Limb (tissue), 2 donors: ENCODE data around the gene CMIP.

Source experiments
- DNase-seq, 2 donors: peaks; one replicate each; pipeline ENCODE4 v3.0.0-alpha.2; 2016; ENCODE audit errors: extremely low spot score in 2 of 2

CMIP gene

DNA sequence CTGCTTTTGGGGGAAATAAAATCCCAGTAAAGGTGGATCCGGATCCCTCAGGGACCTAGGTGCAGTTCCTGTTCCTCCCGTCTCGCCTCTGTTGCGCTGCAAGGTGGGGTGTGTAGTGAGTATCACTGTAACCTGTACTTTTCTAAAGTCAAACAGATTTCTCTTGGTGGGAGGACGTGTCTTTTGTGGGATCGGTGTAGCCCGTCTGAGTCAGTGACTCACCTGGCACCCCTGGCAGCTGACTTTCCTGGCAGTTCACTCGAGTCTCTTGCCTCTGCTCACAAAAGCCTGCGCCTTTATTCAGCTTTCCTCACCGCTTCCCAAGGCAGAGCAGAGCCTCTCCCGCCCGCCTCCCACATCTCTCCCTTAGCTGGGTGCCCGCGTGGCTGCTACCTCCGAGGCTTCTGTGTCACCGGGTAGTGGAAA, 85.7 kb downstream of the CMIP start:
- DNase-seq: no peak

DNA sequence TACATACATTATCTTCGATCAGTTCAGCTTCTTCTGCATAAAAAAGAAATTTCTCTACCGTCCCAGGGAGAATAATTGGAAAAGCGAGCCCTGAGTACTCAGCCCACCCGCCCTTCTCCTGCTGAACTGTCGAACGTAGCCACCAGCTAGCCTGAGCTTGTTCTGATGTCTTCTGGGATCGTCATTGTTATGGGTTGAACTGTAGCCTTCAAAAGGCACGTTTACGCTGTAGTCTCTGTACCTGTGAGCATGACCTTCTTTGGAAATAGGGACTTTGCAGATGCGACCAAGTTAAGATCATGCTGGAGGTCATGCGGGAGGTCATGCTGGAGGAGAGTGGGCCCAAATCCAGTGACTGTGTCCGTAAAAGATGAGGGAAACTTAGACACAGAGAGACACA, 86.2 kb downstream of the CMIP start:
- DNase-seq: no peak

DNA sequence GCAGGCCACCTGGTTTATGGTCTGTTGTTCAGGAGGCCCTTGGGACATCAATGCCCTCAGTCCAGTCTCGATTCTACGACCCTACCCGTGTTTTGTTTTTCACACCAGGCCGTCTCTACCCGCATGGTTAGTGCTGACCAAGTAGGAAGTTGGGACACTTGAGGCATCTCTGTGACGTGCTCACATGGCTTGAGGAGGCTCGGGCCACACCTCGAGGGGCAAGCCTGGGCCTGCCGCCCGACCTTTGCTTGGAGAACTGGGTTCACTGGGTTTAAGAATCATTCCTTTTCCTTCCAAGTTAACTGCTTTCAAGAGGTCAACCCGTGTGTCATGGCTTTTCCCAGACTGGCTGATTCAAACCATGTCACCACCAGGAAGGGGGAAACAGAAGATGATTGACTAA, 86.8 kb downstream of the CMIP start:
- no peak for DNase-seq

DNA sequence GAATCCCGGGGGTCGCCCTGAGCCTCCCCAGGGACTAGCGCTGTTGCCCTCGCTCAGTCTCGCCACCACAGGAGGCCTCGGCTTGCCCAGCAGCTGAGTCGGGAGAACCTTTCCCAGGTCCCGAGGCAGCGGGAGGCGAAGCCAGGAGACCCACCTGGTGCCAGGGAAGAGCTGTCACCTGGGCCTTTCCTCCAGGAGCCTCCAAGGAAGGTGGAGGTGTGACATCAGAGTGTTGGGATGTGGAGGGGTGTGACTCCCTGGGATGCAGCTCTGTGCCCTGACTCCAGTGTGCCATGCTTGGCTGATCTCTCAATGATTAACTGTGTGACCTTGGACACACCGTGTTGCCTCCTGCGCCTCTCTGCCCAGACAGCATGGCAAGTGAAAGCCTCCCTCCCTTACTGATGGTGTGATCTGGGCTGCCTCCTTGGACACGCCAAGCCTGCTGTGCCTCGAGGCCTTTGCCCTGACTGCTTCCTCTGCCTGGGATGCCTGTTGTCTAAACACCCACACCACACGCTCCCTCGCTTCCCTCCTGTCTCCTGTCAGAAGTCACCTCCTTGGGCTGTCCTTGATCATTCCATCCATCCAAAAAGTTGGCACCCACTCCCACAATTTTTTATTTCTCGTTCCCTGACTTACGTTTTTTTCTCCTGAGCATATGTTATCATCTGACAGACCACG, 88.0 kb downstream of the CMIP start:
- no peak for DNase-seq

DNA sequence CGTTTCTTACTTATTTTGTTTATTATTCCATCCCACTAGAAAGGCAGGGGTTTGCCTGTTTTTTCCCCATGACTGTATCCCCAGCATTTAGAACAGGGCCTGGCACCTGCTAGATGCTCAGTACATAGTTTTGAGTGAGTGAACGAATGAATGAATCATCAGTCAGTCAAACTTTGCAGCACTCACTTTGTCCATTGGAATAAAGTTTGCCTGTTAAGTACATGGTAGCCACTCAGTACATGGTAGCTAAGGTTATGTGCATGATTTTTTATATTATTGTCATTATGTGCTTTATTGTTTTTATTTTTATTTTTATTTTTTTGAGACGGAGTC, 88.5 kb downstream of the CMIP start:
- DNase-seq: no peak

DNA sequence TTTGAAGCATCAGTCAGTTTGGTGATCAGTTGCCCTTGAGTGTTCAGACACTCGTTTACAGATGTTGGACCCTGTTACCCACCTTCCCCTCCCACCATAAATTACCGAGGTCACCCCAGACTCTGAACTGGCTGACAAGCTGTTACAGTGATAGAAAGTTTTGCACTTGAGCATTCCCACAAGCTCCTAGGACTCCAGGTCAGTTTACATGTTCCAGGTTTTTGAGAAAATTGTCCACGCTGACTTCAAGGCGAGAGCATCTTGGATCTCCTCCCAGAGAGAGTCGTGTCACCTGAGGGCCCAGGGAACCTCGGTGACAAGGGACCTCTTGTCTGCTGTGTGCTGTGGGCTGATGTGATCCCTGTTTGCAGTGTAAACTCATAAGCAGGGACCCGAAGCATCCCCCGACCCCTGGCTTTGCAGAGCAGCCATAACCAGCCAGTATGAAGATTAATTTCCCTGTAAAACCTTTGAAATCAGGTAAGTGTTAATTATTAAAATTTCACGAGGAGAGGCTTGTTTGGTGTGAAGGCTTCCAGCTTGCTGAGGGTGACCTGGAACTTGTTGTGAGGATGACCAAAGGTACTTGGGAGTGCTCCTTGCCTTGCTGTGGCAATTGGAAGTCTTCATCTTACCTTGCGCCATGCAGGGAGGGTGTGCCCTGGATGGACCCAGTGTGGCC, 91.2 kb downstream of the CMIP start:
- no peak for DNase-seq

DNA sequence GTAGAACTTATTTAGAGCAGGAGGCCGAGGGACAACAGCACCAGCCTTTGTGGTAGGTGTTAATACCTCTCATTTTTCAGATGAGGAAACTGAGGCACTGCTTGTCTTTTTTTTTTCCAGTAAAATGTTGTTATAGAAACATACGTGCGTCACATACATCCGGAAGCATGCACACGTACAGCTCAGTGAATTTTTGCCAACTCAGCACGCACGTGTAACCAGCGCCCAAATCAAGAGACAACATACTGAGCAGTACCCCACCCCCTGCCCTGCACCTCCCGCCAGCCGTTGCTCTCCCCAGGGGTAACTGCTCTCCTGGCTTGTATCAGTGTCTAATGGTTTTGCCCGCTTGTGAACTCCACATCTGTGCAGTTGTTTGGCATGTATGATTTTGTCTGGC, 92.0 kb downstream of the CMIP start:
- no peak for DNase-seq

DNA sequence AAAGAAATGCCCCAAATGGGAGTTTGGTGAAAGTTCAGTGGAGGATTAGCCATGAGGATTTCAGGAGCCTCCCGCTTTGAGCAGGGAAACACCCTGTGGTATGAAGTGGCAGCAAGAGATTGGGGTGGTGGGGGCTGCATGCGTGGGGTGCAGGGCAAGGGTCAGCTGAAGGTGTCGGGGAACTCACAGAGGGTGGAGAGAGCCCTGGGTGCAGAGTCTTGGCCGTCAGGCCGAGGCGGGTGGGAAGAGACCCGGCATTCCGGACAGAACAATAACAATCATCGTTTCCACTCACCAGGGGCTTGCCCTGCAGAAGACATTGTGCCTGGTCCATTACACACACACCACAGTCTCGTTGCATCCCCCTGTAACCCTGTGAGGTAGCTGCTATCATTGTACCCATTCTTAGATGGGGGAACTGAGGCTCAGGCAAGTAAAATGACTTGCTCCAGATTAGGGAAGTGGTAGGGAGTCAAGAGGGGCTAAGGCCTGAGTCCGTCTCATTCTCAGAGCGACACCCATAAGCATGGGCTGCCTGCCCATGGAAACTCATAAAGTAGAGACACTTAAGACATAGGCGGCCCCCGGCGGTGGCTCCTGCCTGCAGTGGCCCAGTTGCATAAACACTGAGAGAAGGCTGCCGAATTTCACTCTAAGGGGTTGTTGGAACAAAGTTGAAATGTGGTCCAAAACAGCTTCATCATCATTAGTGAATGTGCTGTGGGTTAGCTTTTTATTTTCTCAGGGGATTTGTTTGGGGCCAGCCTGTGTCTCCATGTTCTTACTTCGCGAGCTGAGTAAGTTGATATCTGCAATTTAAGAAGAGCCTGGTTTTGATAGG, 93.3 kb downstream of the CMIP start:
- no peak for DNase-seq

DNA sequence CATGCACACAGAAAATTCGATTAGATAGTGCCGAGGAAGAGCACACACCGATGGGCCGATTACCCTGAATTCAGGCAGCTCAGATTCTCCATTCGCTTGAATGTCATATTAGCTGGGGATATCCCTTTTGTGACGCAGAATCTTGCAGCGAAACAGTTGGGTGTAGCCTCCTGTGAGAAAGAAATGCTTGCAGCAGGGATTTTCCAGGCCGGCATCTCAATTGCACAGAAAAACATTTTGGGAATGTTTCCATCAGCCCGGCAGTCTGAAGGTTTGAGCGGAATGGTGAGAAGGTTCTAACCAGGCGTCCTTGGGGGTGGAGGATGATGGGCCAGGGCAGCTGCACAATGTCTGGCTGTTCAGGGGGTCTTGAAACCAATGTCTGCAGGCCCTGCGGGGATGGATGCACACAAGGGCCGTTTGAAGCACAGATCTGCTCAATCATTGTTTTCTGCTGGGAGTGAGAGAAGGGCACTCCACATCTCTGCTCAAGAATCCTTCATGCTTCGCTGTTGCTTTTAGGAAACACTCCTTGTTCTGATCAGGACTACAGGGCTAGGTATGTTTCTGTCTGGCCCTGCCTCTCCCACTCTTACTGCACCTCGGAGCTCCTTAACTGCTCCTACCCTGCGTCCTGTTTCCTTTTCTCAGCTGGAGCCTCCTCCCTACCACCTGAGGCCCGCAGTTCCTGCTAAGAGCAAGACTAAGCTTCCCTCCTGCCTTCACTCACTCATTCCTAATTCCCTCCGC, 94.6 kb downstream of the CMIP start:
- DNase-seq: peak; percentile 68 to 69

DNA sequence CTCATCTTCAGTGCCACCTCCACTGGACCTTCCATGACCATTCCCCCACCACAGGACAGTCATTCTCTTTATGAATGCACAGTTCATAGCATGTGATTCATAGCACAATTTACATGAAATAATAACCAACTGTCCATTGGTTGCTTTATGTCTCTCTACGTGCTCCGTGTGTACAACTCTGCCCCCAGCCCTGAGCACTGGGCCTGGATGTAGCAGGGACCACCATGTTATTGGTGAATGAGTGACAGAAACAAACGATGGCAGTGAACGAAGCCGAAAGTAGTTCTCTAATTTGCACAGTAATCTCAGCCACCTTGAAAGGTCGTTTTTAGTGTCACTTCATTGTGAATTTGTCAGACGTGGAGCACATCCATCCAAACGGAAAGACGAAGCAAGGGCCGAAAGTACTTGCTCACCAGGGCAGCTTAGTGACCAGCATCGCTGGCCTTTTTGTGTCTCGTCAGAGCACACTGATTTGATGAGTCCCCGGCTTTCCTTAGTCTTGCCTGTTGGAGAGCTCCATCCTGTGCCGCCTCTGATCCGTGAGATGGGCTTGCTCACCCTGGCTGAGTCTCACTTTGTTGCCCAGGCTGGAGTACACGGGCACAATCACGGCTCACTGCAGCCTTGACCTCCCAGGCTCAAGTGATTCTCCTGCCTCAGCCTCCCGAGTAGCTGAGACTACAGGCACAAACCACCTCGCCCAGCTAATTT, 95.3 kb downstream of the CMIP start:
- DNase-seq: no peak

DNA sequence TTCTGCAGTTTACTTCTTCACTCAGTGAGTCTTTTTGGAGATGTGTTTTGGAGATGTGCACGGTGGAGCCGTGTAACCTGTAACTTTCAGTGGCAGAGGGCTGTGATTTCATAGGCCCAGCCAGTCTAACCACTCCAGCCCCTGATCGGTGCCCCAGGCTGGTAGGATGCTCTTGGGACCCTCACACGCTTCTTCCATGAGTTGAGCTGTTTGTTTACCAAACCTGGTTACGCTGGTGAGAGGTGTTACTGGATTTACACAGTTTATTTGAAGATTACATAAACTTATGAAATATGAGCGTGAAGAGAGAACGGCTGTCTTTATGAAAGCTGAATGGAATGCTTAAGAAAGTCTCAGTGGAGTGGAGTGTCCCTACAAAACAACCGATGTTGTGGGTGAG, 96.7 kb downstream of the CMIP start:
- no peak for DNase-seq

DNA sequence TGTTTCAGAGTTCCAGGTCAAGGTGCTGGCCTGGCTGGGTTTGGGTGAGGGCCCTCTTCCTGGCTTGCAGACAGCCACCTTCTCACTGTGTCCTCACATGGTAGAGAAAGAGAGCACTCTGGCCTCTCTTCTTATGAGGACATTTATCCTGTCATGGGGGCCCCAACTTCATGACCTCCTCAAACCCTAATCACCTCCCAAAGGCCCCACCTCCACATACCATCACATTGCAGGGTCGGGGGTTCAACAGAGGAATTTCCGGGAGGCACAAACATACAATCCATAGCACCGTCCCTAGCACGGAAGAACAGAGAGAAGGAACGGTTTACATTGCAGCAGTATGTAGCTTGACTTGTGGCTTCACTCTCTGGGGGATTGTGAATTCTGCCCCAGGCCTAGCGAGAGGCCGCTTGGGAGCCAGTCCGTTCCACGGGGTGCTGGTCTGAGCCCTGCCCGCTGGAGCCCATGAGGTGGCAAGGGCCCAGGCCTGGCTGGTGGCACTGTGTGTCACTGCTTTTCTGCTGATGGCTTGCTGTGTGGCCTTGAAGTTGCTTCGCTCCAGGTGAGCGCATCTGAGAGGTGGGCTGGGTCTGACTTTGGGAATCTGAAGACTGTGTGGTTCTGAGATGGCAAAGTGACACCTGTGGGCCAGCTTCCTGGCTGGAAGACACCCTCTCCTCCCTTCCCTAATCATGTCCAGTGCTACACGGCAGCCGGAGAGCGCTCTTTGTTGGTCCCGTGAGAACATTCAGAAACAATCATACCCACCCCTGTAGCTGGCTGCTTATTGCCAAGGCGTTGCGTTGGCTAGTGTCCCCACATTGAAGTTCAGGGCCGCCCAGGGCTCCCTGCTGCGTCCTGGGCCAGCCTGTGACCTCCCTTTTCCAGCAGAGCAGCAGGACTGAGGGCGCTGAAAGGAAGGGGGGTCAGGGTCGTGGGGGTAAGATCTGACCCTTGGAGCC, 98.3 kb downstream of the CMIP start:
- no peak for DNase-seq

DNA sequence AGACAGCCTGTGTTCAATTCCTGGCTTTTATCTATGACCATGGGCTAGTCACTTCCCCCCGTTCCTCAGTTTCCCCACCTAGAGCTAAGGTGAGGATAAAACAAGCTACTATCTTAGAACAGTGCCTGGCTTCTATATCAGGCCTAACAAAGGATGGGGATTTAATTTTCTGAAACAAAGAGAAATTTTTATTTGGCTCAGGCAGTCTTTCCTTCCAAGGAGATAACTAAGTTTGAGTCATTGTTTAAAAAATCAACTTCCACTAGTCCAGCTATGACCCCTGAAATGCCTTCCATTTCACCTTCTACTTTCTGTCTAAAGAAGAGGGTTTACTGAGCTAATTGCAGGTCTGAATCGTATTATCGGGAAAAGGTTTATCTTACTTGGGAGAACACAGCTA, 99.0 kb downstream of the CMIP start:
- no peak for DNase-seq

DNA sequence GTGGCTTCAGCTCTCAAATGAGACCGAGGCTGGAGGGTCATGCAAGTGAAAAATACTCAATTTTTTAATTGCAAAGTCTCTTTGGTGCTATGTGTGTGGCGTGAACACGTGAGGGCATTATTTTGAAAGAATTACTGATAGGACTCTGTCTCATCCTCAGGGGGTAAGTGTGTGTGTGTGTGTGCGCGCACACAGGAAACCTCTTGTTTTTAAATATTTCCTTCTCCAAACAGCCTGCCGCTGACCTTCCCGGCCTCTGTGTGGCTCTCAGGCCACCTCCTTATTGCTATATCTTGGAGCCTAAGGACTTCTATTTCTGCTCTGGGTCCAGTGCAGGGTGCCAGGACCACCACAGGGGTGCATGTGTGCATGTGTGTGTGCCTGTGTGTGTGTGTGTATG, 99.7 kb downstream of the CMIP start:
- DNase-seq: no peak

DNA sequence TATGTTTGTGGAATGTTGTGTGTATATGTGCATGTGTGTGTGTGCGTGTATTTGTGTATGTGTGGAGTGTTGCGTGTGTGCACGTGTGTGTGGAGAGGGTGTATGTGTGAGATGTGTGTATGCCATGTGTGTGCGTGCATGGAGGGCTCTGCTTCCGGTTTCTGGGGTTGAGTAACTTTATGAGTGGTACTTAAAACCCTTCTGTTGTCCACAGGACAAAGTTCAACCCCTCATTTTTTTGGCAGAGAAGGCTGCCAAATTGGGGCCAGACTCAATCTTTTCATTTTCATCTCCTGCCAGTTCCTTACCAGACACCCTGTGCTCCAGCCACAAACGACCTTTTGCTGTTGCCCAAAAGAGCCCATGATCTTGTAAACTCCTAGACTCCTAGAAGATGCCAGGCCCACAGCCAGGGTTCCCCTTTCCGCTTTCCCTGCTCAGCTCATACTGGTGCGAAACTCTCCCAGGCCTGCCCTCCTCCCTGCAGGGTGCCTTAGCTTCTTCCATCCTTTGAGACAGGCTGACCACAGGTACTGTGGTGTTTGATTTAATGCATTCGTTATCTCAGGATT, 100.2 kb downstream of the CMIP start:
- no peak for DNase-seq

DNA sequence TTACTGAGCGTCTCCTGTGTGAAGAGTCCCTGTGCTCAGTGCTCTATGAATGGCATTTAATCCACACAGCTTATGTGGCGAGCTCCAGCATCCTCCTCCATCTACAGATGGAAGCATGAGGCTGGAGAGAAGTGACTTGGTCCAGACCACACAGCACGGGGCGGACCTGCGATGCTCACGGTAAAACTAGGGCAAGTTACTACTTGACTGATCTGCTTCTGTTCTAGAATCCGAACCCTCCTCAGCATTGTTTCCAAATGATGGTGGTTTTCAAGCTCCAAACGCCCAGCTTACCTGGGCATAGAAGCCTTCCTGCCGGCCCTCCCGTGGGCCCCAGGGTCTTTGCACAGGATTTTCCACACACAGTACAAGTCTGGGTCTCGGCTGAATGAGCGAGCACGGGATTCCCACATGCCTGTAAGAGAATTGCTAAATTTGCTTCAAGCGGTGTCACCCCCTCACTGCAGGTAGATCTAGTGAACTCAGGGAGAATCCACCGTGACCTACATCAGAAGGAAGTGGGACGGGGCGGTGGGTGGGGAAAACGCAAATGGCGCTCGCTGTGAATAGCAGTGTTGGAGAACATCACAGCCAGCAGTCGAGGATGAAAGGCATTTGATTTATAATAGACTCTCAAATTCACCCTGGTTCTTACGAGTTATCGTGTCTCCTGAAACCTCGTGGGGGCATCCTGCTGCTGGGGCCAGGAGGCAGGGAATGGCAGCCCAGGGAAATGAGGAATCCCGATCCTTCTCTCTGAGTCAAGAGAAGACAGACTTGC, 101.1 kb downstream of the CMIP start:
- DNase-seq: no peak

DNA sequence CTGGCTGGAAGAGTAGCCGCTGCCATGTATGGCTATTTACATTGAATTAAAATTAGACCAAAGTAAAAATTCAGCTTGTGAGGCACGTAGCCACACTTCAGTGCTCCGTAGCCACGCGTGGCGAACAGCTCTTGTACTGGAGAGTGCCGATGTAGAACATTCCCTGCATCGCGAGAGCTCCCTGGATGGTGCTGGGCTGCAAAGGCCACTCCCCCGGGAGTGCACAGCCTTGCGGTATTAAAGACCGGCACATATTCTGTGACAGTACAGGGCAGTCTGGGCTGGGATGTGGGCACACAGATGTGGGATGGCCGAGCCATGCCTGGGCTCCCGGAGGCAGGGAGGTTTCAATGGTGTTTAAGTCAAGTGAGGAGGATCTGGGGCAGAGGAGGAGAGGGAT, 102.2 kb downstream of the CMIP start:
- no peak for DNase-seq

DNA sequence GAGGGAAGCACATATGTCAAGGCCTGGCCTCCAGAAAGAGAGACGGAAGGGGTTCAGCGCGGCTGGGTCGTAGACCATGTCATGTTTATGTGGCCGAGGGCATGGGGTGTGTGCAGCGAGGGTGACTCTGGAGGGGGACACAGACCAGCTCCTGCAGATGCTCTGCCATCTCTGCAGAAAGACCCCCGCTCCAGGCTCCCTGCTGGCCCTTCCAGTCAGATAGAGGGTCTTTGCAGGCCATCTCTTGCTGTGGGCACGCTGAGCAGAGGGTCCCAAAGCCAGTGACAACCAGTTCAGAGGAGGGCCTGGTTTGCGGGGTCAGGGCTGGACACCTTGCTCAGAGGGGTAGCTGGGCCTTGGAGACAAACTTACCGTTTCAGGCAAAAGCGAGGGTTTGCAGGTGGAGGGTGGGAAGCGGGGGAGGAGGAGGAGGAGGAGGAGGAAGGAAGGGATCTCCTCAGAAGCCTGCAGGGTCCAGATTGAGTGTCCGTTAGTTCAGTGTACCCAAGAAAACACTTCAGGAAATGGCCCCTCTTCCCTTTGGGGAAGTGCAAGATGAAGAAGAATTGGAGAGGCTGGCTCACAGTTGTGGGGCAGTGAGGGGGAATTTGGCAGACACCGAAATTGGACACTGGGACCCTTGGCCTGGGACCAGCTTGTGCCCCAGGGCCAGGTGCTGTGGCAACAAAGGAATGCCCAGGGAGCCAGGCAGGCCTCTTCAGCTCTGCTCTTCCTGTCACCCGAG, 102.8 kb downstream of the CMIP start:
- no peak for DNase-seq

DNA sequence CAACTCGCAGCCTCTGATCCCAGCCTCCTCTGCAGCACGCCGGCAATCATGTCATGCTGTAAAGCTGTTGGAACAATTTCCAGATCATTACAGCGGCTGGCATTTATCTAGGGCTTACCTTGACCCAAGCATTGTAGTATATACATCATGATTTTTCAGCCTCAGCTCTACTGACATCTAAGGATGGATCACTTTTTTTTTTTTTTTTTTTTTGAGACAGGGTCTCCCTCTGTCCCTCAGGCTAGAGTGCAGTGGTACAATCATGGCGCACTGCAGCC, 103.3 kb downstream of the CMIP start:
- DNase-seq: no peak
